Natural killer cell (primary cell): ENCODE measurements around the gene MTREX. TPM values are rescaled to one million over a fixed set of nuclear protein-coding genes. Genes with fewer than 3 reads are reported as not detected.

Experiments used
- ATAC-seq, 3 donors: fragments of 150-1000 bp in 2 of 3; fragments of 200-7000 bp in 1 of 3; cut with Tn5 transposase; 1 replicate in 1 of 3; 2 replicates in 2 of 3; pipeline ENCODE4 v1.10.0; 2021; ENCODE audit warnings: mild to moderate bottlenecking in 2 of 3, moderate library complexity in 2 of 3
- DNase-seq, 2 donors: peaks; one replicate each; pipeline versions ENCODE4 v3.0.0 to v3.0.0-alpha.2; 2013 to 2021; ENCODE audit warnings: mixed read lengths in 1 of 2
- H3K27ac ChIP-seq: one replicate; pipeline ENCODE4 v1.5.1; 2013; ENCODE audit warnings: mild to moderate bottlenecking, low read length
- H3K27me3 ChIP-seq: one replicate; pipeline ENCODE4 v1.6.1; 2013; ENCODE audit warnings: low read length; ENCODE audit not compliant: control insufficient read depth, insufficient read depth
- H3K36me3 ChIP-seq: one replicate; pipeline ENCODE4 v1.6.1; 2013; ENCODE audit warnings: low read length; ENCODE audit not compliant: control insufficient read depth, insufficient read depth
- H3K4me1 ChIP-seq: one replicate; pipeline ENCODE4 v1.6.1; 2013; ENCODE audit warnings: low read length; ENCODE audit not compliant: control insufficient read depth, insufficient read depth
- H3K4me3 ChIP-seq: one replicate; pipeline ENCODE4 v1.5.1; 2013; ENCODE audit warnings: low read length
- H3K9me3 ChIP-seq: one replicate; pipeline ENCODE4 v1.6.1; 2013; ENCODE audit warnings: low read length; ENCODE audit not compliant: control insufficient read depth, insufficient read depth
- H3K27ac Mint-ChIP-seq, 2 donors: one replicate each; pipeline ENCODE4 v1.8.0; 2022; ENCODE audit warnings: mild to moderate bottlenecking in 2 of 2, mixed read lengths in 2 of 2, moderate library complexity in 1 of 2
- H3K27me3 Mint-ChIP-seq, 2 donors: one replicate each; pipeline ENCODE4 v1.8.0; 2022; ENCODE audit warnings: low read depth in 2 of 2, mixed read lengths in 2 of 2
- H3K36me3 Mint-ChIP-seq: one replicate; pipeline ENCODE4 v1.8.0; 2022; ENCODE audit warnings: mixed read lengths
- H3K4me1 Mint-ChIP-seq, 2 donors: one replicate each; pipeline ENCODE4 v1.8.0; 2022; ENCODE audit warnings: mixed read lengths in 2 of 2
- H3K4me3 Mint-ChIP-seq: one replicate; pipeline ENCODE4 v1.8.0; 2022; ENCODE audit warnings: mild to moderate bottlenecking, moderate library complexity, mixed read lengths
- H3K9me3 Mint-ChIP-seq, 2 donors: one replicate each; pipeline ENCODE4 v1.8.0; 2022; ENCODE audit warnings: mixed read lengths in 2 of 2
- WGBS: methylation state at CpG from one replicate; pipeline ENCODE4 v1.1.7; 2013; ENCODE audit warnings: missing lambda C conversion rate; ENCODE audit not compliant: insufficient coverage; 5-methylcytosine and 5-hydroxymethylcytosine counted together
- intact Hi-C: fragments of 100-400 bp; cut with micrococcal nuclease; formaldehyde crosslinking; loops from one replicate; pipeline ENCODE4 v1.14.2; 2022
- total RNA-seq, 4 donors: library from RNA; stranded (reverse); fragments of 120-200 nt in 1 of 4; gene quantifications; one replicate each; pipeline versions ENCODE4 v1.2.3 to v1.2.4, GENCODE V29; 2013 to 2022
- TF ChIP-seq, protein P1 (sequence below): fragments of 200-600 bp; IDR thresholded peaks from one replicate; pipeline ENCODE4 v1.8.0; 2022; ENCODE audit warnings: antibody characterized with exemption

MTREX gene
- total RNA-seq, 3 donors from 2014 or later (not counting 1 experiment from before 2014, with no cell fraction given): 64.5 to 82.2 (median 77.6) TPM

DNA sequence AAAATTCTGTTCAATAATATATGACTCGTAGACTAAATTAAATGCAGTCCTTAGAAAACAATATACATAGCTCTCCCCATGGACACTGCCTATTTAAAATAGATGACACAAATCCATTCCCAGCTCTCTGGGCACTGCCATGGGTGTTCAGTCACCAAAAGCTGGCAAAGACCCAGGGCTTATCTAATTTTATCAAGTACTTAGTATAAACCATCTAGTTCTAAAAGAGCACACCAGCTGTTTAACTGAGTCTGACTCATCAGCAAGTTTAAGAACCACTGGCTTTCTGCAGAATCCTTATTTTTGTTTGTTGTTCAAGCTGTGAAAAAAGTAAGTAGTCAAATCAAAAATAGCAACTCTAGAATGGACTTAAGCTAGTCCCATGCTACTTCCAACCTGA lies 119.4 kb downstream of the MTREX start:
- H3K27ac Mint-ChIP-seq: no peak overlapping the region
- 93% methylated on average over 1 of the region's 1 CpG for WGBS
- H3K27ac ChIP-seq: no peak overlapping the region

DNA sequence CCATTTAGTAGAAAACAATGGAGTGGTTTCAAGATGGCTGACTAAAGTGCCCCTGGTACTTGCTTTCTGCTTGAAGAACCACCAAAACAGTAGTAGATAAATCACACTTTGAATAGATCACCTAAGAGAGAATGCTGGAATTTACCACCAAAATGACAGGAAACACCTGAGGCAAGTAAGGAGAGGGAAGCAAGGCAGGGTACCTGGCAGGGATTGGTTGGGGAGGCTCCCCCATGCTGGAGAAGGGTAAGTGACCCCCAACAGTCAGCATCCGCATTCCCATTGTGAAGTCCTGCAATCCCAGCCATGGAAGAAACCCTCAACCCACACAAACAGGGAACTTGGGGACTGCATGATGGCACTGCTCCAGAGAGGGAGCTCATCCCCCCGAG lies 121.4 kb downstream of the MTREX start:
- intact Hi-C loops: no loop called here
- no peak overlapping the region for H3K27ac ChIP-seq
- no peak for DNase-seq
- H3K27me3 ChIP-seq: no peaks in the 10 kb centered on the region
- H3K9me3 ChIP-seq: peaks cover 19% of the 10 kb centered on the region
- TF ChIP-seq, protein P1, sequence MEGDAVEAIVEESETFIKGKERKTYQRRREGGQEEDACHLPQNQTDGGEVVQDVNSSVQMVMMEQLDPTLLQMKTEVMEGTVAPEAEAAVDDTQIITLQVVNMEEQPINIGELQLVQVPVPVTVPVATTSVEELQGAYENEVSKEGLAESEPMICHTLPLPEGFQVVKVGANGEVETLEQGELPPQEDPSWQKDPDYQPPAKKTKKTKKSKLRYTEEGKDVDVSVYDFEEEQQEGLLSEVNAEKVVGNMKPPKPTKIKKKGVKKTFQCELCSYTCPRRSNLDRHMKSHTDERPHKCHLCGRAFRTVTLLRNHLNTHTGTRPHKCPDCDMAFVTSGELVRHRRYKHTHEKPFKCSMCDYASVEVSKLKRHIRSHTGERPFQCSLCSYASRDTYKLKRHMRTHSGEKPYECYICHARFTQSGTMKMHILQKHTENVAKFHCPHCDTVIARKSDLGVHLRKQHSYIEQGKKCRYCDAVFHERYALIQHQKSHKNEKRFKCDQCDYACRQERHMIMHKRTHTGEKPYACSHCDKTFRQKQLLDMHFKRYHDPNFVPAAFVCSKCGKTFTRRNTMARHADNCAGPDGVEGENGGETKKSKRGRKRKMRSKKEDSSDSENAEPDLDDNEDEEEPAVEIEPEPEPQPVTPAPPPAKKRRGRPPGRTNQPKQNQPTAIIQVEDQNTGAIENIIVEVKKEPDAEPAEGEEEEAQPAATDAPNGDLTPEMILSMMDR: no peak
- no peaks in the 10 kb centered on the region for H3K27me3 Mint-ChIP-seq
- H3K9me3 Mint-ChIP-seq: peaks cover 19 to 23% of the 10 kb centered on the region in 2 donors
- no peak for ATAC-seq
- H3K27ac Mint-ChIP-seq: no peak overlapping the region
- no peak overlapping the region for H3K4me3 Mint-ChIP-seq
- H3K4me1 ChIP-seq: no peaks in the 10 kb centered on the region
- WGBS: 71% methylated on average over 2 of the region's 2 CpGs
- no peak overlapping the region for H3K4me3 ChIP-seq
- peaks cover 52% of the 10 kb centered on the region for H3K36me3 Mint-ChIP-seq
- H3K36me3 ChIP-seq: peaks cover 33% of the 10 kb centered on the region
- H3K4me1 Mint-ChIP-seq: no peaks in the 10 kb centered on the region

More for the DNA sequence above, 119.4 kb downstream of the MTREX start:
- peaks cover 12% of the 10 kb centered on the region for H3K9me3 ChIP-seq
- Mint-ChIP-seq H3K4me3 (no peak overlapping the region), H3K27me3 (no peaks in the 10 kb centered on the region), H3K9me3 (peaks cover 11 to 17% of the 10 kb centered on the region in 2 donors), H3K36me3 (peaks cover 50% of the 10 kb centered on the region), H3K4me1 (no peaks in the 10 kb centered on the region)
- TF ChIP-seq, protein P1: no peak
- no peaks in the 10 kb centered on the region for H3K27me3 ChIP-seq
- intact Hi-C loops: no loop called here
- DNase-seq (no peak), ATAC-seq (no peak)
- no peaks in the 10 kb centered on the region for H3K4me1 ChIP-seq
- H3K4me3 ChIP-seq: no peak overlapping the region
- H3K36me3 ChIP-seq: peaks cover 47% of the 10 kb centered on the region

DNA sequence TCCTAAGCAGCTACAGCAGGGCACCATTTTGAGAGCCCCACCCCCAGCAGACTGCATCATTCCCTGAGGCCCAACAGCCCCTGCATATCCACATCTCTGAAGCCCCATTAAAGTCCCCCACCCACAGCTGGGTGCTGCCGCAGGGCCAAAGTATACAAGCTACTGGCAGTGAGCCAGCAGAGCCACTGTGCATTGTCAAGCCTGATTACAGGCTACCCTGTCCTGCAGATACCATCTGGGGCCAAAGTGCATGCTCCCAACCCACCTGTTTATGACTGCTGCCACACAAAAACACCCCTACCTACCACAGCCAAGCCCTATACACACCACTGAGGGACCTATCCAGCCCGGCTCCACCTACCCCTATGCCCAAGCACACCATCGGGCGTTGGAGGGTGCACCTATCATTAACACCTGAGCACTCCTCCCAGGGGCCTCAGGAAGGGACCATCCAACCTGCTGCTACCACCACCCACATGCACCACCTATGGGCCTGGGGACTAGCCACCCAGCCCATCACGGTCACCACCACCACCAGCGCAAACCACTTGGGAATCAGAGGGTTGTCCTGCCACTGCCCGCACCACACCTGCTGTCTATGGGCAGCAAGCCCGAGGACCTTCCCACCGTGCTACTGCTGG lies 121.9 kb downstream of the MTREX start:
- WGBS: 98% methylated on average over 9 of the region's 9 CpGs
- Histone ChIP-seq H3K27me3 (no peaks in the 10 kb centered on the region), H3K4me1 (no peaks in the 10 kb centered on the region), H3K27ac (no peak overlapping the region), H3K36me3 (peaks cover 28% of the 10 kb centered on the region), H3K9me3 (peaks cover 19% of the 10 kb centered on the region), H3K4me3 (no peak overlapping the region)
- Mint-ChIP-seq H3K4me3 (no peak overlapping the region), H3K27me3 (no peaks in the 10 kb centered on the region), H3K9me3 (peaks cover 19 to 27% of the 10 kb centered on the region in 2 donors), H3K36me3 (peaks cover 57% of the 10 kb centered on the region), H3K4me1 (no peaks in the 10 kb centered on the region), H3K27ac (no peak overlapping the region)
- no peak for DNase-seq
- TF ChIP-seq, protein P1: no peak
- intact Hi-C loops: no loop called here
- ATAC-seq: no peak

DNA sequence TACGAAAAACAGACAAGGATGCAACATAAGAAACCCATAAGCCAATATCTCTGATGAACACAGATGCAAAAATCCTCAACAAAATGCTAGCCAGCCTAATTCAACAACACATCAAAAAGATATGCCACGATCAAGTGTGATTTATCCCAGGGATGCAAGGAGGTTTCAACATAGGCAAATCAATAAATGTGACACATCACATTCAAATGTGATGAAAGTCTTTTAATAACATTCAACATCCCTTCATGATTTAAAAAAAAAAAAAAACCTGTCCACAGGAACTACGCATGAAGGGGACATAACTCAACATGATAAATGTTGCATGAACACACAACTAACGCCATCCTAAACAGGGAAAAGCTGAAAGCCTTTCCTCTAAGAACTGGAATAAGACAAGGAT lies 124.8 kb downstream of the MTREX start:
- ATAC-seq (no peak), DNase-seq (no peak)
- H3K4me1 ChIP-seq: no peaks in the 10 kb centered on the region
- intact Hi-C loops: no loop called here
- H3K27ac Mint-ChIP-seq: no peak overlapping the region
- no peak overlapping the region for H3K4me3 Mint-ChIP-seq
- TF ChIP-seq, protein P1: no peak
- H3K9me3 Mint-ChIP-seq: peaks cover 19 to 39% of the 10 kb centered on the region in 2 donors
- peaks cover 9% of the 10 kb centered on the region for H3K36me3 ChIP-seq
- H3K9me3 ChIP-seq: peaks cover 23% of the 10 kb centered on the region
- WGBS: 98% methylated on average over 4 of the region's 4 CpGs
- H3K4me1 Mint-ChIP-seq: no peaks in the 10 kb centered on the region
- H3K27me3 Mint-ChIP-seq: no peaks in the 10 kb centered on the region
- no peaks in the 10 kb centered on the region for H3K27me3 ChIP-seq
- H3K36me3 Mint-ChIP-seq: peaks cover 75% of the 10 kb centered on the region
- no peak overlapping the region for H3K27ac ChIP-seq
- no peak overlapping the region for H3K4me3 ChIP-seq
